HG03103 (cell line): ENCODE results near the gene PPP1R1A.

ENCODE experiments used
- ATAC-seq: cut with Tn5 transposase; IDR thresholded peaks from one replicate; pipeline ENCODE4 v1.9.1; 2021; ENCODE audit warnings: low read depth; ENCODE audit not compliant: unreplicated experiment

The PPP1R1A gene

GRCh38 chr12:54603872-54604271 lies 15.4 kb upstream of the PPP1R1A start:
- ATAC-seq = no peak

GRCh38 chr12:54603173-54603814 lies 14.8 kb upstream of the PPP1R1A start:
- peak; percentile 92 for ATAC-seq

GRCh38 chr12:54602661-54603060 lies 14.2 kb upstream of the PPP1R1A start:
- no peak for ATAC-seq

DNA sequence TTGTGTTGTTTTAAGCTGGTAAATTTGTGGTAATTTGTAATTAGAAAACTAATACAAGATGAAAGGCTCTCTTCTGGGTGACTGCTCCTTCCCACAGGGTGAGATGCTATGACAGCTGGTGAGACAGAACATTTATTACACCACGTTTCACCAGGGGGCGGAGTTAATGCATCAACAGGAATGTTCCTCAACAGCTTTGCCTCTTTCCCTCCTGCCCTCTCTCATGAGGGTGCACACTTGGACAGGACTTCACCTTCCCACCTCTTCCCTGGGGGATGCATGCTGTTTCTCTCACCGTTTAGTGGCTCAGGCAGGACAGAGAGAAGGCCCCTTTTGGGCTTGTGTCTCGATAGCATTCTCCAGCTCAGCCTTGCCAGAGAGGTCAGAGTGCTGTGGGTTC lies 13.4 kb upstream of the PPP1R1A start:
- no peak for ATAC-seq

DNA sequence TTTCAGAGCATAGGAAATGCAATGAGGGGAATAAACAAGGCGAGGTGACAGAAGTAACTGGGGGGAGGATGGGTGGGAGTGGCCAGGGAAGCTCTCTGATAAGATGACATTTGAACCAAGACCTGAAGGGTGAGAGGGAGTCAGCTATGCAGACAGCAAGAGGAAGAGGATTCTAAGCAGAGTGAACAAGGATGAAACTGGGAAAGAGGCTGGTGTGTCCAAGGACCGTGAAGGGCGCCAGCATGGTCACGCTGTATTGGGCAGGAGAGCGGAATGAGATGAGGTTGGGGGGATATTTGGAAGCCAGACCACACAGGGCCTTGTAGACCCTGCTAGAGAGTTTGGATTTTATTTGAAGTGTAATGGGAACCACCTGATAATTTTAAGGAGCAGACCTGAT lies 10.5 kb upstream of the PPP1R1A start:
- ATAC-seq = no peak

DNA sequence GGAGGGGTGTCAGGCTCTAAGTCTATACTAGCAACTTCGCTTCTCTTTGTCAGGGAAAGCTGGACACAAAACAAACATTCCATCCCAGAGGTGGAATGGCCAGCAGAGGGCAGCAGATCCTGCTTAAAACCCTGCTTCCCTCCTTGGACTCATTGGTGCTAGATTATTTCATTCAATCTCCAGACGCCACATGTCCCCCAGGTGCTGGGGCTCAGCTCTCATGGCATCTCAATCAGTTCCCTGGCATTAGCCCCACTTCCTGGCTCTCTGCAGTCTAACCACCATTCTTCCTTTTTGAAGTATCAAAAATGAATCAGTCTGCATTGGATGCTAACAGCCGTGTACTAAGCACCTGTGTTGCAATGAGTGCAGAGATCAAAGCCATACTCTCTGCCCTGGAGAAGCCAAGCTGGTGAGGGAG lies 8.1 kb upstream of the PPP1R1A start:
- no peak for ATAC-seq

GRCh38 chr12:54595471-54595870 lies 7.0 kb upstream of the PPP1R1A start:
- ATAC-seq = no peak

- ATAC-seq = no peak
These were observed 5.3 kb upstream of the PPP1R1A start for GRCh38 chr12:54593725-54594124.

DNA sequence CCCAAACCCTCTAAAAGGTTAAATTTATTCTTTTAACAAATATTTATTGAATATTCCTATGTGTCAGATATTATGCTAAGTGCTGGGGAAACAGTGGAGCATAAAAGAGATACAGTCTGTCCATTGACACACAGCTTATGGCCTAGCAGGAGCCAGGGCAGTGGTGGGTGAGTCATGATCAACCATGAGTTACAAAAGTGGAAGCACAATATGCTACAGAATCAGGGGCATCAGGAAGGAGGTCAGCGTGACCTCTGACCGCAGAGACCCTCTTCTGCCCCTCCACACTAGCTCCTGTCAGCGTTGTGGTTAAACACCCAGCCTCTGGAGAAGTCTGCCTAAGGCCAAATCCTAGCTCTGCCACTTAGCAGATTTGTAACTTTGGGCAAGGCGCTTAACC lies 4.7 kb upstream of the PPP1R1A start:
- ATAC-seq = no peak

DNA sequence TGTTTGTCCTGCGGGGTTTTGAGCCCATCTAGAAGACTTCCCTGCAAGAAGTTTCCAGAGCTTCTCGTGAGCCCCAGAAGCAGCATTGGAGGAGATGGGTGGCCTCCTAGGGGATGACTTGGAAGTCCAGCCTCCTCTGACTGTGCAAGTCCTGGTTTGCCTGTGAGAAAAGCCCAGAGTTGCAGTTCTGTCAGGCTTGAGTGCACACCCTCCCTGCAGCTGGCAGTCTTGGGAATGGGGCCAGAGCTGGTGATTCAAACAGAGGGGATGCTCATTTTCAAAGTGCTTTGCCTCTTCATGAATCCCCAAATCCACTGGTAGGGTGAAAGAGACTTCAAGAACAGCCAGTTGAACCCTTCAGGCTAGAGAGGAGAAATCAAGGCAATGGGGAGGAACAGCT lies 3.9 kb upstream of the PPP1R1A start:
- no peak for ATAC-seq

GRCh38 chr12:54590978-54591591 lies 2.6 kb upstream of the PPP1R1A start:
- no peak for ATAC-seq

DNA sequence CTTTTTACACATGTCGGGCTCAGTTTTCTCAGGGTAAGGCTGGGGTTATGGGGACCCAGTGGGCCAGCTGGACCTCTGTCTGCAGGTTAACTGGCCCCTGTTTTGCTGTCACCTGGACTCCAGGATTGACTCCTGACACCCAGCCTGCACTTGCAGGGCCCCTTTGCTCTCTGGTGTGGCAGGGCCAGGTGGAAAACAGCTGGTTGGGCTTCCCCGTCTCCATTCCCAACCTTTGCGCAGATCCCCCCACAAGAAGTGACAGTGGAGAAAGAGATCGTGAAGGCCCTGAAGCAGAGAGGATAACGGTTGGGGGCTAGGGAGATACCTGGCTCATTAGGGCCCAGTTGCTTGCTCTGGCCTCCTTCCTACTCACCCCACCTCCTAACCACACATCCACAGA lies 1.5 kb upstream of the PPP1R1A start:
- ATAC-seq = no peak

GRCh38 chr12:54588890-54589267 lies 420 bp upstream of the PPP1R1A start:
- ATAC-seq = no peak

GRCh38 chr12:54587315-54587873 lies 1.1 kb downstream of the PPP1R1A start:
- no peak for ATAC-seq

- ATAC-seq = no peak
These were observed 1.8 kb downstream of the PPP1R1A start for GRCh38 chr12:54586620-54587019.

DNA sequence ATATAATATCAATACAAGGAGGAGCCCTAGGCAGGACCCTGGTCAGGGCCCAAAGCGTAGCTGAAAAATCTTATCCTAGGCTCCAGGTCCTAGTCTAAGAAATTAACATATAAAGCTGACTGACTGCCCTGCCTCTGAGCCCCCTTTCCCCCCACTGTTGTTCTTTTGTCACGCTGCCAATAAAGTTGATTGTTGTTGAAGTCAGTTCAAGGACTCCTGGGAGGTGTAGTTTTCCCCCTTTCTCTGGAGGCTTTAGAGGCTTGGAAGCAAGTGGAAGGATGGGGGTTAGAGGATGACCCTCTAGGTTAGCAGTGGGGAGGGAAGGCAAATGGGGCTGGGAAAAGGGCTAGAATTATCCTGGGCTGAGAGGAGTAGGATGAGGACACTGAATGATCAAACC lies 3.2 kb downstream of the PPP1R1A start:
- no peak for ATAC-seq

DNA sequence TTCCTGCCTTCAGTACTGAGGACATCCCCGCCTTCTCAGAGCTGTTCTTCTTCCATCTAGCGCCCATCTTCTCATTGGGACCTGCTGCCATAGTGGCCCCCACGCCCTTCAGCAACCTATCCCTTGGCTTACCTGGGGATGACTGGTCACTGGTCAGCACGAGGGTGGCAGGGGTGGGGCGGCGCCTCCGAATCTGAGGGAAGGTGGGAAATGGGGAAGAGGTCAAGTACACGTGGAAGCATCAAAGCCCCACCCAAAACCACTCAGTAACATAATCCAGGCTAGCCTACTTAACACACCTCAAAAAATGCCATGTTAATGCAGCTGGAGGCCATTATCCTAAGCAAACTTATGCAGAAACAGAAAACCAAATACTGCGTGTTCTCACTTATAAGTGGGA lies 4.3 kb downstream of the PPP1R1A start:
- no peak for ATAC-seq

DNA sequence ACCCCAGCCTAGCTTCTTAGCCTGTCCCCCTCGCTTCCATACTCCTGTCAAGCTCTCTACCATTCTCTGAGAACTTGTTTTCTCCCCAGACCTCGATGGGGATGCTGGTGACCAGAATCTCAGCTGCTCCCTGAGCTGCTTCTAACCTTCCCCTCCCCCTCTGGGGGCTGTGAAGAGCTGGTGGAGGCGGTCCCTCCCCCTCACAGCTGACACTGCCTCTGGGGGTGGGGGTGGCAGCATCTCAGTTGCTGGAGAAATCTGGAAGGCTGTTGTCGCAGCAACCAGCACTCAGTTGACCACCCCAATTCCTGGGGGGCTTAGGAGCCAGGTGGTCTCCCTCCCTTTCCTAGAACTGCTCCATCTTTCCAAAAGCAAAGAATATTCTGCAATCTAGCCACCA lies 4.7 kb downstream of the PPP1R1A start:
- ATAC-seq = no peak

DNA sequence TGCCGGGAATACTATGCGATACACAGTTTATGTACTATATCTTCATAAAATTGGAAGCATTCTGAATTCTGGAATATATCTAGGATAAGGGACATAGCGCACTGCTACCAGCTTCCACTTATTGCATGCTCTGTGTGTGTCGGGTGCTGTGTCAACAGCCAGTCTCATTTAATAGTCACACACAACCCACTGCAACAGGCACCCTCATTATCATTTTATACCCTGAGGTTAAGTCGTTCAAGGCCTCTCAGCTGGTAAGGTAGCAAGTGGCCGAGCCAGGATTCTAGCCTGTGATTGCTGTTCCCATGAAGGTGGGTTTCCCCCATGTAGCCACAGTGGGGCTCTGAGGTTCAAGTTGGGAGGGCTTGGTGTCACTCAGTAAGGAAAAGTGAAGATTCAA lies 7.0 kb downstream of the PPP1R1A start:
- ATAC-seq = no peak

DNA sequence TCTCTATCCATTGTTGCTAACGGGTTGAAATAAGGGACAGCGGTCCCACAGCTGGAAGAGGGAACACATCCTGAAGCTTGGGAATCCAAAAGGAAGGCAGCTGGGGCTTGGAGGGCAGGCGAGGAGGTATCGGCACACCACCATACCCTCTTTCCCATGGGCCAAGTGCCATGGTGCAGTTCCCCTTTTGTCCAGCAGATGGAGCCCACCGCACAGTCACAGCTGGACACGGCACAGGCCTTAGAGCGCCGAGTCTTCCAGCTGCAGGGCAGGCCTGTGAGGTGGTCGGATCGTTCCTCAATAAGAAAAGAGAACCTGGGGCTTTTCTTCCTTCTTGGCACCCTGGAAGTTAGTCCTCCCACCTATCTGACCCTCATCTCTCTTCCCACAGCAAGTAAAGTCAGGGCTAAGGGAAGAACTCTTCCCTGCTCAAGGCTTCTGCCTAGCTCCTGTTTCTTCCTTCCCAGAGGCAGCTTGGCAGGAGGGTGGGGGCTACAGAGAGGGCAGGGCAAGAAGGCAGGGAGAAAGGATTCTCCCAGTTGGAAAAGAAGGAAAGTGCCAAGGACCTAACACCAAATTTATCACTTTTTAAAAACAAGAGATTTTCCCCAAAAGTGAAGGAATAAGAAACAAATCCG lies 8.6 kb downstream of the PPP1R1A start:
- peak; percentile 85 for ATAC-seq

- peak; percentile 26 for ATAC-seq
These were observed 9.2 kb downstream of the PPP1R1A start for GRCh38 chr12:54579258-54579657.

DNA sequence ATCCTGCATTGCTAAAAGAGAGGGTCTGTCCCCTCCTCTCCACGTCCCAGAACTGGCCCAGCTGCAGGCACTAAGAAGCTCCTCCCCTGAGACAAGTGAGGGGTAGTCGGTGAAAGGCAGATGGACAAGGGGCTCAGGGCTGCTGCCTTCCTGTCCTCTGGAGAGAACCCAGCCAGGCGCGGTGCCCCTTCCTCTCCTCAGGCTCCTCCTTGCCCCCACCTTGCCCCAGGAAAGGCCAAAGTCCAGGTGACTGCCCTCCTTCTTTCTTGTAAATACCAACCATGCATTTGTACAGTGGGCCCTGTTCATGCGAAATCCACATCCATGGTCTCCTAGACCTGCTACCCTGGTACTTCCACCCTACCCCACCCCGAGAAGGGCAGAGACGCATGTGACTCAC lies 9.7 kb downstream of the PPP1R1A start:
- ATAC-seq = no peak
